Panc1 (cell line): ENCODE results near the gene NVL. TPM values are rescaled to one million over a fixed set of nuclear protein-coding genes. Genes with fewer than 3 reads are reported as not detected.
"Not testable (repeated sequence)": the region's sequence is repeated elsewhere in the genome, so short reads cannot be mapped to it uniquely, and the experiment has no call there.

Experiments used
- ATAC-seq: fragments of 200-7000 bp; cut with Tn5 transposase; 2 replicates; pipeline ENCODE4 v1.9.1; 2020; ENCODE audit warnings: mild to moderate bottlenecking, moderate library complexity
- BruUV-seq: library from RNA; stranded (reverse); fragments of 400-500 nt; replicated peaks from 2 replicates; lab custom pipeline; 2021; lab: Mats Ljungman, UMichigan
- CTCF ChIA-PET: fragments of 300-600 bp; sonication (Branson Sonifier 250); formaldehyde crosslinking; loops from one replicate; lab custom pipeline; 2022; ENCODE audit warnings: antibody characterized with exemption; lab: Charles Lee
- POLR2A ChIA-PET: fragments of 300-600 bp; sonication (Branson Sonifier 250); formaldehyde crosslinking; loops from one replicate; lab custom pipeline; 2022; ENCODE audit warnings: antibody characterized with exemption; lab: Charles Lee
- DNase-seq: peaks from one replicate; pipeline ENCODE4 v3.0.0-alpha.2; 2010; ENCODE audit warnings: low read depth, low spot score
- H3K27ac ChIP-seq: 2 replicates; pipeline ENCODE4 v1.5.1; 2011; ENCODE audit warnings: mild to moderate bottlenecking, low read length, inconsistent platforms
- H3K27me3 ChIP-seq: fragments of 200-500 bp; sonication (Bioruptor generic); 2 replicates; pipeline ENCODE4 v1.6.0; 2014; ENCODE audit warnings: low read length, inconsistent platforms; ENCODE audit not compliant: control insufficient read depth, insufficient read depth
- H3K36me3 ChIP-seq: fragments of 200-500 bp; sonication (Bioruptor generic); 2 replicates; pipeline ENCODE4 v1.5.1; 2014; ENCODE audit warnings: inconsistent platforms, mild to moderate bottlenecking, low read length, moderate library complexity; ENCODE audit not compliant: control insufficient read depth, insufficient read depth
- H3K4me1 ChIP-seq: 2 replicates; pipeline ENCODE4 v1.5.1; 2011; ENCODE audit warnings: inconsistent platforms, mild to moderate bottlenecking, low read length, moderate library complexity; ENCODE audit not compliant: control insufficient read depth, insufficient read depth
- H3K4me3 ChIP-seq, 2 experiments: 2 replicates each; pipeline ENCODE4 v1.5.1; 2011 to 2012; ENCODE audit warnings: low read depth in 2 of 2, low read length in 2 of 2, mild to moderate bottlenecking in 2 of 2, inconsistent platforms in 1 of 2, moderate library complexity in 1 of 2
- H3K9me3 ChIP-seq: fragments of 200-500 bp; sonication (Bioruptor generic); 2 replicates; pipeline ENCODE4 v1.5.1; 2014; ENCODE audit warnings: low read depth, mild to moderate bottlenecking, inconsistent platforms, low read length, moderate library complexity; ENCODE audit not compliant: control insufficient read depth, insufficient read depth
- CTCF ChIP-seq: fragments of 450-650 bp; IDR thresholded peaks from 2 replicates; pipeline ENCODE4 v1.5.1; 2017; ENCODE audit warnings: mild to moderate bottlenecking
- POLR2AphosphoS5 ChIP-seq: IDR thresholded peaks from 2 replicates; pipeline ENCODE4 v1.6.1; 2012; ENCODE audit warnings: mild to moderate bottlenecking, low read depth, low read length, moderate library complexity
- REST ChIP-seq, 2 experiments: IDR thresholded peaks; 2 replicates each; pipeline ENCODE4 v1.6.1; 2011 to 2012; ENCODE audit warnings: low read depth in 2 of 2, control low read depth in 1 of 2, low read length in 1 of 2, mild to moderate bottlenecking in 1 of 2, moderate library complexity in 1 of 2; ENCODE audit not compliant: insufficient read depth in 1 of 2
- SIN3A ChIP-seq: IDR thresholded peaks from 2 replicates; pipeline ENCODE4 v1.6.1; 2012; ENCODE audit warnings: low read depth, mild to moderate bottlenecking, low read length, moderate library complexity, borderline replicate concordance; ENCODE audit not compliant: insufficient read depth
- TCF7L2 ChIP-seq: IDR thresholded peaks from 2 replicates; pipeline ENCODE4 v1.6.1; 2011; ENCODE audit warnings: mild to moderate bottlenecking, low read depth, low read length, inconsistent platforms
- in situ Hi-C: cut with HindIII; loops from 2 replicates; pipeline ENCODE4 v1.10.0; 2016; ENCODE audit warnings: low sequenced_read_pairs, low pct_unique_long_range_greater_than_20kb
- intact Hi-C: fragments of 100-400 bp; cut with micrococcal nuclease; formaldehyde crosslinking; loops from one replicate; pipeline ENCODE4 v1.10.0; 2022; ENCODE audit not compliant: unreplicated experiment
- total RNA-seq: library from RNA; stranded (reverse); gene quantifications from one replicate; pipeline ENCODE4 v1.2.1, GENCODE V29; 2021; ENCODE audit not compliant: unreplicated experiment

The NVL gene
- total RNA-seq, 1 experiment from 2014 or later: 25.0 TPM

- in situ Hi-C loops (no loop called here), intact Hi-C loops (no loop called here)
- Histone ChIP-seq H3K9me3 (no peaks in the 10 kb centered on the region), H3K27me3 (no peaks in the 10 kb centered on the region), H3K36me3 (no peaks in the 10 kb centered on the region), H3K4me3 (no peak overlapping the region), H3K4me1 (peaks cover 17% of the 10 kb centered on the region), H3K27ac (no peak overlapping the region)
- ChIA-PET CTCF (no interaction called here), POLR2A (no interaction called here)
- BruUV-seq: no TSS peak
- ATAC-seq (no peak), DNase-seq (no peak)
- TF ChIP-seq SIN3A: no peak
- TF ChIP-seq REST (IDR thresholded peaks at IDR 0.05; ENCODE audit: insufficient read depth in 1 of 2, low read depth in 2 of 2, low read length in 1 of 2): no peak
- TF ChIP-seq POLR2AphosphoS5: no peak
- no peak for TF ChIP-seq TCF7L2
- TF ChIP-seq CTCF: no peak
Measured at GRCh38 chr1:224353975-224354925, 24.3 kb upstream of the NVL start.

GRCh38 chr1:224352436-224353085 lies 22.6 kb upstream of the NVL start:
- intact Hi-C loops, H3K4me3 ChIP-seq, H3K27ac ChIP-seq, BruUV-seq, in situ Hi-C loops, H3K4me1 ChIP-seq, DNase-seq, ATAC-seq, CTCF ChIA-PET, H3K9me3 ChIP-seq, H3K36me3 ChIP-seq, POLR2A ChIA-PET, H3K27me3 ChIP-seq: not testable (repeated sequence)

- H3K27me3 ChIP-seq, POLR2A ChIA-PET, H3K4me3 ChIP-seq, H3K9me3 ChIP-seq, ATAC-seq, in situ Hi-C loops, intact Hi-C loops, H3K27ac ChIP-seq, CTCF ChIA-PET, H3K36me3 ChIP-seq, H3K4me1 ChIP-seq, BruUV-seq, DNase-seq: not testable (repeated sequence)
Measured at GRCh38 chr1:224349716-224350115, 19.7 kb upstream of the NVL start.
